GM12864 (cell line): Measurements from ENCODE around the gene TRPV4.

ENCODE experiments used
- DNase-seq: peaks from one replicate; pipeline ENCODE4 v3.0.0-alpha.2; 2011; ENCODE audit warnings: low read depth
- H3K4me3 ChIP-seq: 2 replicates; pipeline ENCODE4 v1.5.1; 2011; ENCODE audit warnings: mild to moderate bottlenecking, low read depth, low read length, control low read depth
- TF ChIP-seq, protein P1 (sequence below): IDR thresholded peaks from 2 replicates; pipeline ENCODE4 v1.5.1; 2011; ENCODE audit warnings: low read depth, mild to moderate bottlenecking, moderate library complexity, low read length, control low read depth, inconsistent platforms; ENCODE audit errors: missing control alignments

TRPV4 gene

DNA sequence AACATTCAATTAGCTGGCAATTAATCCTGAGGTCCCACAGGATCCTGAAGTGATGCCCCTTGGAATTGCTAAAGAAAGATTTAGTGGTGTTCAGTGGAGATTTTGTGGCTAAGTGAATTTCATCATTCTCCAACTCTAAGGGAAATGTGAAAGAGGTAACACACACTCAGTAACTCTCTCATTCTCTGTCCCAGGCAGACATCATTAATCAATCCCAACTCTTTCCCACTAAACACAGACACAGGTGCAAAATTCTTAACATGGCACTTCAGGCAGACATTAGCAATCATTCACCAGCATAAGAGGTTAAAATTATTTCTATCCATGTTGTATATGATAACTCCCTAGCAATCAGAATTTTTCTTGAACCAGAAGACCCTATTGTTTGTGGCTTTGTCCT, 40.2 kb downstream of the TRPV4 start:
- H3K4me3 ChIP-seq: no peak overlapping the region
- no peak for DNase-seq
- TF ChIP-seq, protein P1, sequence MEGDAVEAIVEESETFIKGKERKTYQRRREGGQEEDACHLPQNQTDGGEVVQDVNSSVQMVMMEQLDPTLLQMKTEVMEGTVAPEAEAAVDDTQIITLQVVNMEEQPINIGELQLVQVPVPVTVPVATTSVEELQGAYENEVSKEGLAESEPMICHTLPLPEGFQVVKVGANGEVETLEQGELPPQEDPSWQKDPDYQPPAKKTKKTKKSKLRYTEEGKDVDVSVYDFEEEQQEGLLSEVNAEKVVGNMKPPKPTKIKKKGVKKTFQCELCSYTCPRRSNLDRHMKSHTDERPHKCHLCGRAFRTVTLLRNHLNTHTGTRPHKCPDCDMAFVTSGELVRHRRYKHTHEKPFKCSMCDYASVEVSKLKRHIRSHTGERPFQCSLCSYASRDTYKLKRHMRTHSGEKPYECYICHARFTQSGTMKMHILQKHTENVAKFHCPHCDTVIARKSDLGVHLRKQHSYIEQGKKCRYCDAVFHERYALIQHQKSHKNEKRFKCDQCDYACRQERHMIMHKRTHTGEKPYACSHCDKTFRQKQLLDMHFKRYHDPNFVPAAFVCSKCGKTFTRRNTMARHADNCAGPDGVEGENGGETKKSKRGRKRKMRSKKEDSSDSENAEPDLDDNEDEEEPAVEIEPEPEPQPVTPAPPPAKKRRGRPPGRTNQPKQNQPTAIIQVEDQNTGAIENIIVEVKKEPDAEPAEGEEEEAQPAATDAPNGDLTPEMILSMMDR: no peak

GRCh38 chr12:109789526-109790048, 43.6 kb downstream of the TRPV4 start:
- TF ChIP-seq, protein P1: no peak
- DNase-seq: no peak
- no peak overlapping the region for H3K4me3 ChIP-seq

DNA sequence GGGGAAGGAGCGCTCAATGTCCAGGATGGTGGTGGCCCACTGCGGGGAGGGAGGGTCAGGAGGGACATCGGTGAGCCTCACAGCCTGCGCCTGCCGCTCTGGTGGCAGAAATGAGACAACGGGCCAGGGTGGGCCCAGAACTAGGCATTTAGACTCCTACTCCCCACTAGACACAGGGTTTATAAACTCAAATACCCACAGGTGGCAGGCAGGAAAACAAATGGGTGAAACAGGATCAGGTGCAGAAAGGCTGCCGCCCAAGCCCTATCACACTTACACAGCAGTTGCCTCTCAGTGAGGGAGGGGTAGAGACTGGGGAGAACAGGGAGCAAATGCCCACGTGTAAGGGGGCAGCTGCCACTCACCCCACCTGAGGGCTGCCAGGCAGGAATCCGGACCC, 46.4 kb downstream of the TRPV4 start:
- TF ChIP-seq, protein P1: no peak
- H3K4me3 ChIP-seq: no peak overlapping the region
- DNase-seq: no peak

- DNase-seq: no peak
- H3K4me3 ChIP-seq: no peak overlapping the region
- TF ChIP-seq, protein P1: no peak
Measured at GRCh38 chr12:109785854-109786253, 47.3 kb downstream of the TRPV4 start.

DNA sequence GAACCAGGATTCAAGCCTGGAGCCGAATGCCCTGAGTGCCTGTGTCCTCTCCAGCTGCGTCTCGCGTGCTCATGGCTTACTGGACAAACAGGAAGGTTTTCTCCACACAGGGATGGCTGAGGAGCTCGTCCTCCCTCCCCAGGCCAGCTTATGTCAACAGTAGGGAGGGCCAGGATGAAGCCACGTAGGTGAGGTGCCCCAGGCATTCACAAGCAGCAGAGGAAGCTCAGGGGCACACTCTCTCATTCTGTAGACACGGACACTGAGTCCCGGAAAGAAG, 49.3 kb downstream of the TRPV4 start:
- no peak for DNase-seq
- TF ChIP-seq, protein P1: no peak
- no peak overlapping the region for H3K4me3 ChIP-seq

DNA sequence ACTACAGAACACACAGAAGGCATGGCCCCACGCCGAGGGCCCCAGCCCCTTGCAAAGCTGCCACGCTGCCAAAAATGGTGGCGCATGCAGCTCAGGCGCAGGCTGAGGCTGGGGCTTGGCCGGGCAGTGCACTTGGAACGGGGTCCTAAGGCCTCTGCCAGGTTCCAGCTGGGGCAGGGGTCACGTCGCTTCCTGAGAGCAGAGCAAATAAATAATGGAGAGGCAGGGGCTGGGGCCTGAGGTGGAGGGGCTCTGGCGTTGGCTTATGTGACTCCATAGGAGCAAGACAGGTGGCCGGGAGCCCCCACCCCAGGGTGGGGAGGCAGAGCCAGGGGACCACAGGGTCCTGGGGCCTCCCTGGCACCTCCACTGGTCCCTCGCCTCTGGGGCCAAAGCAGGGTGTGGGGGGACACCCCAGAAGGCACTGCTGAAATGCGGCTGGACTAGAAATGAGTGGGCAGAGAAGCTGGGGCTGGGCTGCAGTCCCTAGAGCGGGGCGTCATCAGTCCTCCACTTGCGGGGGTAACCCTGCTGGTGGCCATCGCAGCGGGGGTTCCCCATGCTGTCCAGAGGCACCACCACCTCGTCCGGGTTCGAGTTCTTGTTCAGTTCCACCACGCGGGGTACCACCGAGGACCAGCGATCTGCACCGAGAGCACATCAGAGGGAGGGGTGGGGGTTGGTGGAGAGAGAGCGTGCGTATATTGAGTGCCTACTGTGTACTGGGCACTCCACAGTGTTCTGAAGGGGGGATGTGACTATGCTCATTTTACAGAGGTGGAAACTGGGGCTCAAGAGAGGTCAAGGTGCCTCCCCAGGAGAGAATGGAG, 49.8 kb downstream of the TRPV4 start:
- TF ChIP-seq, protein P1: no peak
- no peak overlapping the region for H3K4me3 ChIP-seq
- DNase-seq: no peak

- DNase-seq: no peak
- no peak overlapping the region for H3K4me3 ChIP-seq
- TF ChIP-seq, protein P1: no peak
Measured at GRCh38 chr12:109782326-109782703, 50.9 kb downstream of the TRPV4 start.
